OCI-LY7 (cell line): ENCODE measurements around the gene SLC9A9. TPM values are rescaled to one million over a fixed set of nuclear protein-coding genes. Genes with fewer than 3 reads are reported as not detected.
A peak's percentile ranks its signal among the peaks of the same experiment; 100 is the strongest.

Experiments
- BruUV-seq: library from RNA; stranded (reverse); fragments of 400-500 nt; replicated peaks from 2 replicates; lab custom pipeline; 2021; lab: Mats Ljungman, UMichigan
- CTCF ChIA-PET: fragments of 300-600 bp; sonication (Branson Sonifier 250); formaldehyde crosslinking; loops from one replicate; lab custom pipeline; 2022; ENCODE audit warnings: antibody characterized with exemption; ENCODE audit not compliant: unreplicated experiment; lab: Charles Lee
- POLR2A ChIA-PET: fragments of 300-600 bp; sonication (Branson Sonifier 250); formaldehyde crosslinking; loops from one replicate; lab custom pipeline; 2022; ENCODE audit warnings: antibody characterized with exemption; lab: Charles Lee
- DNase-seq: peaks from one replicate; pipeline ENCODE4 v3.0.0-alpha.2; 2015; ENCODE audit warnings: low spot score
- H2AFZ ChIP-seq: fragments of 200-600 bp; sonication (generic), shearing (Covaris generic); 2 replicates; pipeline ENCODE4 v1.6.1; 2014; ENCODE audit warnings: mild to moderate bottlenecking, antibody characterized with exemption, low read length, moderate library complexity
- H3K27ac ChIP-seq: fragments of 200-600 bp; sonication (generic); 2 replicates; pipeline ENCODE4 v1.5.1; 2014; ENCODE audit warnings: mixed run types, low read depth, mild to moderate bottlenecking, moderate library complexity, low read length, inconsistent platforms; ENCODE audit not compliant: poor library complexity, severe bottlenecking
- H3K36me3 ChIP-seq: fragments of 200-600 bp; sonication (generic); 2 replicates; pipeline ENCODE4 v1.6.1; 2014; ENCODE audit warnings: mild to moderate bottlenecking, antibody characterized with exemption, low read length, moderate library complexity, mixed read lengths; ENCODE audit not compliant: insufficient read depth
- H3K4me1 ChIP-seq: fragments of 200-600 bp; sonication (generic); 2 replicates; pipeline ENCODE4 v1.5.1; 2014; ENCODE audit warnings: mild to moderate bottlenecking, low read length; ENCODE audit not compliant: insufficient read depth, poor library complexity, severe bottlenecking
- H3K4me2 ChIP-seq: fragments of 200-600 bp; sonication (generic); 2 replicates; pipeline ENCODE4 v1.6.1; 2014; ENCODE audit warnings: mild to moderate bottlenecking, low read length
- H3K4me3 ChIP-seq: fragments of 200-600 bp; sonication (generic); 2 replicates; pipeline ENCODE4 v1.5.1; 2014; ENCODE audit warnings: mild to moderate bottlenecking, low read depth, low read length; ENCODE audit not compliant: poor library complexity, severe bottlenecking
- H3K79me2 ChIP-seq: fragments of 200-600 bp; sonication (generic); 2 replicates; pipeline ENCODE4 v1.6.1; 2016; ENCODE audit warnings: low read depth, mild to moderate bottlenecking, low read length, moderate library complexity, mixed read lengths; ENCODE audit not compliant: insufficient read depth
- H3K9me2 ChIP-seq: fragments of 200-600 bp; sonication (generic); 2 replicates; pipeline ENCODE4 v1.6.1; 2016; ENCODE audit warnings: mild to moderate bottlenecking, low read length, mixed read lengths; ENCODE audit not compliant: insufficient read depth
- H3K9me3 ChIP-seq: fragments of 200-600 bp; sonication (generic); 2 replicates; pipeline ENCODE4 v1.6.1; 2014; ENCODE audit warnings: mild to moderate bottlenecking, mixed run types, low read length, mixed read lengths
- H4K20me1 ChIP-seq: fragments of 200-600 bp; sonication (generic); 2 replicates; pipeline ENCODE4 v1.6.1; 2014; ENCODE audit warnings: mild to moderate bottlenecking, antibody characterized with exemption, low read length, moderate library complexity, mixed read lengths; ENCODE audit not compliant: insufficient read depth
- CTCF ChIP-seq: fragments of 200-600 bp; sonication (generic); conservative IDR thresholded peaks from 2 replicates; pipeline ENCODE4 v1.5.1; 2014; ENCODE audit warnings: mild to moderate bottlenecking, antibody characterized with exemption, low read length, moderate library complexity, mixed read lengths
- EZH2phosphoT487 ChIP-seq: fragments of 200-600 bp; sonication (generic); IDR thresholded peaks from 2 replicates; pipeline ENCODE4 v1.6.1; 2018; ENCODE audit warnings: low read depth, borderline replicate concordance, mild to moderate bottlenecking, mixed run types, antibody characterized with exemption, low read length, moderate library complexity, mixed read lengths
- intact Hi-C: fragments of 100-400 bp; cut with micrococcal nuclease; formaldehyde crosslinking; loops from one replicate; pipeline ENCODE4 v1.10.0; 2022; ENCODE audit not compliant: unreplicated experiment
- total RNA-seq, 2 experiments: library from RNA; depleted of rRNA in 1 of 2; stranded (reverse); fragments of >200 nt in 1 of 2; shearing (Covaris generic) in 1 of 2; gene quantifications; 2 replicates each; pipeline ENCODE4 v1.2.3, GENCODE V29; 2014 to 2022

SLC9A9 gene
- total RNA-seq, 2 experiments from 2014 or later: 9.3 to 14.8 TPM

- H4K20me1 ChIP-seq: no peaks in the 10 kb centered on the region
- H3K9me2 ChIP-seq: no peaks in the 10 kb centered on the region
- H3K4me2 ChIP-seq: no peak overlapping the region
- H3K4me1 ChIP-seq: no peaks in the 10 kb centered on the region
- H3K9me3 ChIP-seq: no peaks in the 10 kb centered on the region
- 0 out of 2 replicates have a peak, but pooled peaks have one; percentile 28 for TF ChIP-seq CTCF
- no peak for TF ChIP-seq EZH2phosphoT487
- ChIA-PET POLR2A (no interaction called here), CTCF (no interaction called here)
- BruUV-seq: no TSS peak
- no peak for DNase-seq
- no peak overlapping the region for H3K27ac ChIP-seq
- no peaks in the 10 kb centered on the region for H3K36me3 ChIP-seq
- no peak overlapping the region for H3K4me3 ChIP-seq
- no peak overlapping the region for H2AFZ ChIP-seq
- intact Hi-C loops: no loop called here
- H3K79me2 ChIP-seq: no peaks in the 10 kb centered on the region
These were observed 547.0 kb downstream of the SLC9A9 start for GRCh38 chr3:143301031-143301901.

DNA sequence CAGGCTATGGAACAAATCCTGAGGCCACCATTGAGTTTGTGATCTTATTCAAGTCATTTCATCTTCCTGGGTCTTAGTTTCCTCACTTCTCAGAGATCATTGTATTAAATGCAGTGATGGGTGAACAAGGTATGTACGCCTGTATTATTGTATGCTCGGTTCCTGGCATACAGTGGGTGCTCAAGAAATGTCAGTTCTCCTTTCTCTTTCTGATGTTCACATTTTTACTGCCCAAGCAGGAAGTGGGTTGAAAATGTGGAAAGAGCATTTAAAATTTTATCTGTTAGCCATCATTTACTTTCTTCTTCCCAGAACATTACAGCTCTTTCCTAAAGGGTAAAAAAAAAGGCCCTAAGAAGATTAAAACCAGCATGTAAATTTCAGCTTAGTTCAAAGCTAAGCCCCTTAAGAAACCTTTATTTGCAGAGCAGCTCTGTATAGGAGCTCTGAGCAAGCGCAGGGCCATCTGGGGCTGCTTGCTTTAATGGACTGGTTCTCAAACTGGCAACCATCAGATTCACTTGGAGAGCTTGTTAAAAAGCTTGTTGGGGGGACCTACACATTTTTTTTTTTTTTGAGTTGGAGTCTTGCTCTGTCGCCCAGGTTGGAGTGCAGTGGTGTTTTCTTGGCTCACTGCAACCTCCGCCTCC, 549.3 kb downstream of the SLC9A9 start:
- Histone ChIP-seq H3K4me1 (no peaks in the 10 kb centered on the region), H3K36me3 (no peaks in the 10 kb centered on the region), H4K20me1 (no peaks in the 10 kb centered on the region), H3K4me3 (no peak overlapping the region), H3K4me2 (no peak overlapping the region), H3K9me3 (no peaks in the 10 kb centered on the region), H3K79me2 (no peaks in the 10 kb centered on the region), H3K27ac (no peak overlapping the region), H3K9me2 (no peaks in the 10 kb centered on the region), H2AFZ (no peak overlapping the region)
- CTCF ChIA-PET: no interaction called here
- no peak for DNase-seq
- BruUV-seq: no TSS peak
- intact Hi-C loops: no loop called here
- no peak for TF ChIP-seq EZH2phosphoT487
- no peak for TF ChIP-seq CTCF
- POLR2A ChIA-PET: interaction anchor here (1.0 kb wide), 2 partner anchors 13 to 446 kb away, joined by 3 read pairs; no protein-coding TSS in a partner anchor
